ENCODE results near the gene CHN2.

CHN2 gene

DNA sequence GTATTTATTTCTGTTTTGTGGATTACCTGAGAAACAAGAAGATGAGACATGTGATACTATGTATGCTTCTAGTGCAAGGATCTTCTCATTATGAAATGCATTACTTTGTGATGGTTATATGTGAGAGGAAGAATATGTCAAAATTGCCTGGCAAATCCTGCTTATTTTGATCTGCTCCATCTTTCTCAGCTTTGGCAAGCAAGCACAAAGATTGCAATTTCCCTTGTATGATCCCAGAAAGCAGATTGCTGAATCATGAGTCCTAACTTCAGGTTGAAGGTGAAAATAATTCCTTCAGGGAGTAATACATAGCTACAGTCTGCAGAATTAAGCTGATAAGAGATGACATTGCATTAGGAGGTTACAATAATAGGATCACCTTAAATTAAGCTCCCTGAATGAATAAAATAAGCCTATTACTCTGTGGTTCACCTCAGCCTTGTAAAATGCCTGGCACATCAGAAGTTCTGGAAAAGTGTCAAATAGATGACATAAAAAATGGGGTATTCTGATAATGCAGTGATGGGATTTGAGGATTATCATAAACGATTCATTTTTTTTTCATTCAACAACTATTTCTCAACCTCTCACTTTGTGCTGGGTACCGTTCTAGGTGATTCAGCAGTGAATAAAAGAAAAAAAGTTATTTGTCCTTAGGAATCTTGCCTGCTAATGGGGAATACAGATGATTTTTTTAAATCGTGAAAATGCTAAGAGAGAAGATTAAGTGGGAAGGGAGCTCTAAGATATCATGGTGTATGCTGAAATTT, 120.7 kb downstream of the CHN2 start:
- no peak for DNase-seq

DNA sequence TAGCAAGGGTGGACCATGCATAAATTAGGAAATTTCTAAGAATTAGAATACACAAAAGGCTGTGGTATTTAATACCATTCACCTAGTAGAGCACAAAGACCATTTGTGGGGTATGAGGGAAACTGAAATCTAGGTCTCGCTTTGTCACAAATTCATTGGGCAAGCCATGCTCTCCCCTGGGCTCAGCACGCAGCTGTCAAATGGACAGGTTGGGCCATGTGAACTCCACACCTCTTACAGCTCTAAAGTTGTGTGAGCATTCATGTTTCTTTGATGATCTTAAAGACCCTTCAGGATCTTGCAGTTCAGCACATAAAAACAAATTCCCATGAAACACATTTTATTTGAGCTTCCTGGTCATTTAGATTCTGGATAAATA, 121.3 kb downstream of the CHN2 start:
- no peak for DNase-seq

DNA sequence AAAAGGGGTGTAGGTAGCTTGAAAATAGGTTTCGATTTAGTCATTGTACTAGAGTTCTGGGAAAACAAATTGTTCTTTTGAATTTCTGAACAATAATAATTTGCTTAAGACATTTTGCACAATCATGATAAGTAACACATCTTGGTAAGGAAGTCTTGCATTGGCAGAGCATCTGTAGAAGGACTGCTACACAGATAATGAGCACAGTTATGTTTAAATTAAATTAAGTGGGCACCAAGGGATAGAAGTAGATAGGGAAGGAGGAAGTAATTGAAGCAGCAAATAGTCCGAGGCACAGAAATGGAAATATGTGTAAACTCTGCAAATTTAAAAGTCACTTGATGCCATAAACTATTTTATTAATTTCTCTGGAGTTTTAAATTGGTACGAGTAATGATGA, 122.4 kb downstream of the CHN2 start:
- no peak for DNase-seq

DNA sequence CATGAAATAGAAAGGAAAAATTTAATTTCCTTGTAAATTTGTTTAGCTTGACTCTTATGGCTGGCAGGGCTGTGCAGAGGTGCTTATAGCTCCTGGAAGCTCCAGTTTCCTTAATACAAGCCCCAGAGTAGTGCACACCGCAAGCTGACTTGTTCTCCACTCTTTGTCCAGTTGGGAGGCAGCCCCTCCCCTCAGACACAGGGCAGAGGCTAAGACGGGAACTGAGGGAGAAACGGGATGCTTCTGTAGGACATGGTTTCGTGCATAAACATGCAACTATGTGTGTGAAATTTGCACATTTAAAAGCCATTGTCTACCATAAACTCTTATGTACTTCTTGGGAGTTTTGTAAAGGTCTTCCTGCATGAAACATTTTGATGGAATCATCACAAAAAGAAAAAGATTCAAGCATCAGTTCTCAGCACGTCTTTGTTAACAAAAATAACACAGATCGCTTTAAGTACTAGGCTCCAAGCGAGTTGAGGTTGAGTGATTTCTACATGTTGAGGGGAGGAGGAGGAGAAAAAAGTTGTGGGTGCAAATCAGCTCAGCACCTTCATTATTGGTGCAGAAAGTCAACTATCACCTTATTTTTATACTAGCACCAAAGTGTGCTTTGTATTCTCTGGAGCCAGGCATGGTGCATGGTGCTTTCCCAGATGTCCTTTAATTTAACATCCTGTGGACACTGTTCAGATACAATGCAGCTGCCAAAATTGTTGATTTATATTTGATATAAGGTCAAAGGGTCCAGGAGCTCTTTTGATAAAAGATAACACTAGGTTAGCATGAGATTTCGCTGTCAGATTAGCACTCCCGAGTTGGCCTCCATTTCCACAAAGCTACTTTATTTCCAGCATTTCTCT, 124.5 kb downstream of the CHN2 start:
- DNase-seq: no peak

DNA sequence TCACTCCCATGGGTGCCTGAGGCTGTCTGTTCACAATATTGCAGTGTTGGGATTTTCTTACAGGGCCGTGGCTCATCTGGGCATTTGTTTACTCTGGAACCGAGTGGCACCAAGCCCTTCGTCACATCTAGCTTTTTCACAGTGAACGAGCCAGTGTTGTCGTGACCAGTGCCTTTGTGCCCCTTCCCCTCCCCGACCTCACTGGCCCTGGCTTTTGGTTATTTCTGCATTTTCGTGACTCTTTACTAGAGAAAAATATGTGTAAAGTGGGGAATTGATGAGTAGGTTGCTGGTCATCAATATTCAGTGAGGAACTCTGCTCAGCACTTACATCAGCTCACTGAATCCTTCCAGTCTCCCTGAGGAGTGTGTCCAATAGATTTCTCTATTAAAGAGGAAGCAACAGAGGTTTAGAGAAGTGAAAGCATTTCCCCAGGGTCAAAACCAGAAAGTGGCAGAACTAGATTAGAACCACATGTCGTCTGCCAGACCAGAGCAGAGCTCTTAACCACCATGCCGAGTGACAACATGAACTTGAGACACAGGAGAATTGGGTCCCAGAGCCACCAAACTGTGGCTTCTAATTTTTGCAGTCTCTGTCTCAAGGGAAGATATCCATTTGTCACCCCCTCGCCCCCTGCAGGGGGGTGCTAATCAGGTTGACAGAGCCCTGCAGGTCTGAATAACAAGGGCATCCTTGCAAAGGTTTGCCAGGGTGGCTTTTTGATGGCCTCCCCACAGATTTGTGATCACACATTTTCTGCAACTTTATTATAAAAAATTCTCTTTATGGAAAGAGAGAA, 125.3 kb downstream of the CHN2 start:
- peak; percentile 90 for DNase-seq

DNA sequence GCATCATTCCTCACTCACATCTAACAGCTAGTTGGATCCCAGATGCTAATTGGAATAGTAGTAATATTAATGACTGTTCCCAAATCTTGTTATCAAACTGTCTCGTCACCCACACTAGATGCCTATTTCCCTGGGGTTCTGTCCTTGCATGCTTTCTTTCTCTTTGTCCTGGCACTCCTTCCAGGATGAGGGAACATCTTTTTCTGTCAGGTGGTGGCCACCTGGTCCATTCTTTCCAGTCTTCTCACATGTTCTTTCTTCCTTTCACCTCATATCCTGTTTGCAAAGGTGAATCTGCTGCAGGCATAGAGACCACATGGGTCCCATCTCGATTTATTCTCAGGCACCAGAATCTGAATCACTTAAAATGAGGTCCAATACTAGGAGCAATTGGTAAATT, 126.0 kb downstream of the CHN2 start:
- no peak for DNase-seq

DNA sequence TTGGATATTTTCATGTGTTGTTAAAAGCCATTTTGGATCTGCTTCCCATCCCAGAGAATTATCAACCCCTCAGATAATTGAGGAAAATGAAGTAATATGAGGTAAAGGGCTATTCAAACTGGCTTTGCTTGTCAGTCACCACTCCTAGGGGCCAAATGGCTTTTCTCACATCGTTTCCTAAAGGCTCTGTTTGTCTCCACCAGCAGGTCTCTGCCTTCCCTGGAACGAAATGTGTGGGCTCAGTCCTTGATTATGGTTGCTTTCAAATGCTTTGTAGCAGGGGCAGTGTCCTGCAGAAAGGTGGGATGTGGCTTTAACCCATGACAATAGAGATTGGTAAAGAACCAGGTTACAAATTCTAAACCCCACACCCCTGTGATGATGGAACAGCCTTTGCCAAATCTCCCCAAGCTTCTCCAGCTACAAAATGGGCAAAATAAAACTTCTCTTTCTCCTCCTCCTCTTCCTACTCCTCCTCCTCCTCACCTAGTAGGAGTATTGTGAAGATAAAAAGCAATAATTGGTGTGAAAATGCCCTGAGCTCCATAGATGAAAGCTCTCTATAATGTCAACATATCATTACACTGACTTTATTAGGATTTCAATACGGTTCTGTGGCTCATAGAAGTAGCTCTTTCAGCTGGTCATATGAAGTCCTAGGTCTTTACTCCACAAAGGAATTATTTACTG, 127.6 kb downstream of the CHN2 start:
- no peak for DNase-seq

DNA sequence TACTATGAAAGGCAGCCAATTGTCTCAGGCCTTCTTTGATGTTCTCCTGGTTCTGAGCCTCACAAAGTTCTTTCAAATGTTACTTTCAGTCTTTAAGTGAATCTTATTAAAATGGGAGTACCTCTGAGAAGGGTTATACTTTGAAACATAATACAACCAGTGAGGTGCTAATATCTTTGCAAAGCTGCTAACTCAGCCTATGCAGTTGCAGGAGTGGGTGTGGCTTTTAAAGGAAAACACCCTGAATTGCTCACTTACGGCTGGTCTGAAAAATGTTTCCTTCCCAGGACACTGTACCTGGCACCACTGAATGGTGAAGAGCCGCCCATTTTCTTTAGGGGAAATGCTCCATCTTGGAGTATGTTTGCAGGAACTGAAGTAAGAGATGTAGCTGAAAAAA, 130.9 kb downstream of the CHN2 start:
- DNase-seq: no peak

DNA sequence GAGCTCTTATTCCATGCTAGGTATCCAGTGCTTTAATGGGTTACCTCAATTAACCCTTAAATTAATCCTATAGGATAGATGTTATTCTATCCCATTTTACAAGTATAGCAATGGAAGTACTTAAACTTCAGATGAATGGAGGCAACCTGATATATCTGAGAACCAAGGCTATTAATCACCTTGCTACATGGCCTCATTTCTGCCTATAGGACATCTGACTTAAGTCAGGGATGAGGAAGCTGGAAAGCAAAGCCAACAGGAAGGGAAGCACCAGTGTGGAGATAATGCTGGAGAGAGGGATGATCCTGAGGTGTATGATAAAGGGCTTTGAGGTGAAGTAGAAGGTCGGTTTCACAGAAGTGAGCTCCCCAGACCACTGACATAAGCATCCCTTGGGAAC, 132.3 kb downstream of the CHN2 start:
- DNase-seq: no peak

DNA sequence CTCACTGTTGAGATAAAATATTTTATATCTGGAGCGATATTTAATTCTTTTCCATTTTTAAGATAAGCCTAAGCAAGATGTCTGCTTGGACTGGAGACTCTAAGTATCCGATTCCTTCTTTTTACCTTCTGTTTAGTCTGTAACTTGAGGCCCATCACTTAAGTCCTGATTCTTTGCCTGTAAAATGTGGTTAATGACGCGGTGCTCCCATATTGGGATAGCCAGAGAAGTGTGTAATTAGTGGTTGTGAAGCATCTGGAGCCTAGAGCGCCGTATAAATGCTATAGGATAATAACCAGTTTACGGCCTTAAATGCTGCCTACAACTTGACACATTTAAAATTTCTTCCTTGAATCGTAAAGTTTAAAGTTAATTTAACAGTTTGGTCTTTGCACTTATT, 132.9 kb downstream of the CHN2 start:
- DNase-seq: no peak

DNA sequence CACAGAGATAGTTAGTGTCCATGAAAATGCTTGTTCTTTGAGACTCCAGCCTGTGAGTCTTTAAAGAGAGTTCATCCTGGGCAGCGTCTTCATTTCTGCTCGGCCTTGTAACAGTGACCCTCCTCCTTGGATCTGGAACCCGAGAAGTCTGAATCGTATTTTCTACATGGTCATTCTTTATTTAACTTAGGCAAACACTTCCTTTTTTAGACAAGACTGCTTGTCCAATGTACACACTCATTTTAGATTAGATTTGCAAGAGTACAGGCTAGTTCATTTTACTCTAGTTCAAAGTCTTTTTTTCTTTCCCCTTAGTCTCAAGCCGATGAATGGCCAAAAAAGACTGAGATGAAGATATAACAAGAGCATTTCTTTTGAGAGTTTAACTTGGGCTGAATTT, 133.5 kb downstream of the CHN2 start:
- DNase-seq: peak; percentile 64

DNA sequence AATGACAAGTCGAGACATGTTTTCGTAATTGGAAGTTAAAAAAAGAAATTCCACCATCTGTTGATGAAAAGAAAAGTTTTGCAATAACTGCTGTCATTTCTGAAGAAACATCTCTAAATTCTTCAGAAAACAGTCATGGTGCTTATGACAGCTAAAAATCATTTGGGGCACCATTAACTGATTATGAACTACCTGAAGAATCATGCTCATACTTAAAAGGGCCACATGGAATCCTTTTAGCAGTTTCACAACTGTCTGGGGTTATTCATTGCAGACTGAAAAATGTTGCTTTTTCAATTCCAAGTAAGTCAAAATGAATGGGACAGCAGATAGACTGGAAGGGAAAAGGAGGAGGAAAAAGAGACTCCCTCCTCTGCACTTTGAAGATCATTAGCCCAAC, 134.2 kb downstream of the CHN2 start:
- peak; percentile 19 for DNase-seq

DNA sequence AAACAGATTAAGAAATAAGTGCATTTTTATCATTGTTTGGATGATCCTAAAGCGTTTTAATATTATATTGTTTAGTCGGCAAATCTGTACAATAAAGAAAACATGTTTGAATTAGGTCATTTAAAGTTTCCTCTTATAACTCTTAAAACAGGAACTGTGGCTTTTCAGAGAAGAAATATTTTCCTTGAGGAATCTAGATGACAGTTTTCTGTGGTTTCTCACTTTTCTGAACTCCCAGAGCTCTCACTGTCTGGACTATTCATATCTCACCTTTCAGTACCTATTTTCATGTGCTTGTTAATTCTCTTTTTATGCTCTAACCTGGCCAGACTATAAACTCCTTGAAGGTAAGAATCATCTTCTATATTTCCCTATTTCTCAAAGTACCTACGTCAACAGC, 135.1 kb downstream of the CHN2 start:
- DNase-seq: peak; percentile 24

DNA sequence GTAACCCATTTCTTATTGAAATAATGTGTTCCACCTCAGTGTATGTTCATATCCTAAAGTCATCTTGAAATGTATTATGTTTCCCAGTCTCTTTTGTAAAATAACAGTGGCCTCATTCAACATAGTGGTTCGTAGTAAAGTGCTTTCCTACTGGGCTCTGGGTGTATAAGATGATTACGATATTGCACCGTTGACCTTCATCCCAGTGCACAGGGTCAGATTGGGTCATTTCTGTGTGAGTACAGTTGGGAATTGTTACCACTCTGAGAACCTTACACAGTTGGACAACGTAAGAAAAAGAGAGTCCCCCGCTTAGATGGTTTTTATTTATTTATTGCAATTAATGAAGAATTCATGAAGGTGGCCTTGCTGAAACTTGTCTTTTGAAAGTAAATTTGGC, 135.6 kb downstream of the CHN2 start:
- DNase-seq: no peak

DNA sequence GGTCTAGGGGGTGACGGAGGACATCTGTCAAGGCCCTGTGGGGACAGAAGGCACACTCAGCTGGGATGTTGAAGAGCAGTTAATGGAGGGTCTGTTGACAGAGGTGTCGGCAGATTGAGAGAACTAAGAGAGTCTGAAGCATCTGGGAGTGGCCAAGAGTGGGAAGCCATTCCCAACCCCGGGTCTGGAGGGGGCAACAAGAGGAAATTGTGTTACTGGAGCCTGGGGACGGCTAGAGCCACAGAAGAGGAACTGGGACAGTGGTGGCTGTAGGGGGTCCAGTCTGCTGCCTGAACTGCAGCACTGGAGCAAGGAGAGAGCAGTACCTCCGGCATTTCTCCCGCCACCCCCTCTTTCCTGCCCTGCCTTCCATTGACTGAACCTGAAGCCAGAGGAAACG, 136.6 kb downstream of the CHN2 start:
- DNase-seq: no peak

DNA sequence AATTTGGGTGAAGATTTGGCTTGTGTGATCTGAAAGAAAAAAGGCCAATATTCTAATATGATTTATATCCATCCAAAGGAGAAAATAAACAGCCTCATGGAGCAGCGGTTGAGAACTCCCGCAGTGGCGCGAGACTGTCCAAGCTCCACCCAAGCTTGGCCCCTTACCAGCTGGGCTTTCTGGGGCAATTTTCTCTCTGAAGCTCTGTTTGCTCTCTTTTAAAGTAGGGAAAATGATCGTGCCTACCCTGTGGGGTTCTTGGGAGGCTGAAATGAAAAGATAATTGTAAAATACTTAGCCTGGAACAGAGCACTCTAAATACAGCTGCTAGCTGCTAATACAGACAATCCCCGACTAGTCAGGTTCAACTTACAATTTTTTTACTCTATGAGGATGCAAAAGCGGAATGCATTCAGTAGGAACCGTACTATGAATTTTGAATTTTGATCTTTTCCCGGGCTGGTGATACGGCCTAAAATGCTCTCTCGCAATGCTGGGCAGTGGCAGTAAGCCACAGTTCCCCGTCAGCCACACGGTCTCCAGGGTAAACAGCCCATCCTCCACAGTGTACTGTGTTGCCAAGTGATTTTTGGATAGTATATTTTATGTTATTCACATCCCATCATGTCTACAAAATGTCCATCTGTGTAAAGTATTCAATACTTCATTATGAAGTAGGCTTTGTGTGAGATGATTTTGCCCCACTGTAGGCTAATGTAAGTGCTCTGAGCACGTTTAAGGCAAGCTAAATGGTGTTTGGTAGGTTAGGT, 137.7 kb downstream of the CHN2 start:
- no peak for DNase-seq

DNA sequence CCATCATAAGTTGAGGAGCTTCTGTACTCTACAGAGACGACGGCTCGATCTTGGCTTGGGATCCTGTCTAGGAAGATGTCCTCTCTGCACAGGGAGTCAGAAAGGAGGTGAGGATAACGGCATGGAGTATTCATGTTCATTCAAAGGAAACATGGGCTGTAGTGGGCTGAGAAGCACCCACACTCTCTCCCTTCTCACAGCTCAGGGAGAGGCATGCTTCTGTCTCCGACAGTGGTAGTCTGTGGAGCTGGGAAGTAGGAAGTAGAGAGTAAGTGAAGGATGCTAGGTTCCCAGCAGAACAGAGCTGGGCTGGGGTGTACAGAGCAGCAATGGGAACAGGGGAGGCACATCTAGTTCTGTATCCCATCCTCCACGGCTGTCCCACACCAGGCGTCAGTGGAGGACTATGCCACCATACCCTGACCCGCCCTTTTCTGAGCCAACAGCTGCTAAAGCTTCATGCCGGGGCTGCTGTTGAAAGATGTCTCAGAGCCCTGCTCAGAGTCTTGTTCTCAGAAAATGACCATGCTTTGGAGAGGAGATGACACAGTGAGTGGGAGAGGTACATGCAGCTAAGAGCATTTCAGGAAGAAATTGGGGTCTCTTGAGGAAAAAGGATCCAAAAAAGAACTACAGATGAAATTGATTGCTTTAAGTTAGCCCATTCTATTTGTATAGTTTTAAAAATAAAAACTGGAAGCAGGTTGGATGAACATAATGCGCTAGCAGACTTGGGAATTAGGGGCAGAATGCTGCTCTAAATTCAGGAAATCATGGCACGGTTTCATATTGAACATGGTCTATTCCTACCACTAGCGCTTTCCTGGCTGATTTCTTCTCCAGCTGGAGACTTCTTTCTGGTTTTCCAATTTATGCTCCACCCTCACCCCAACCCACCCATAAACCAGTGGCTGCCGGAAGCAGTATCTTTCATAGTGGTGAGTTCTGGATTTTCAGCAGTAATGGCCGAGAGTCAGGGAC, 138.6 kb downstream of the CHN2 start:
- no peak for DNase-seq

DNA sequence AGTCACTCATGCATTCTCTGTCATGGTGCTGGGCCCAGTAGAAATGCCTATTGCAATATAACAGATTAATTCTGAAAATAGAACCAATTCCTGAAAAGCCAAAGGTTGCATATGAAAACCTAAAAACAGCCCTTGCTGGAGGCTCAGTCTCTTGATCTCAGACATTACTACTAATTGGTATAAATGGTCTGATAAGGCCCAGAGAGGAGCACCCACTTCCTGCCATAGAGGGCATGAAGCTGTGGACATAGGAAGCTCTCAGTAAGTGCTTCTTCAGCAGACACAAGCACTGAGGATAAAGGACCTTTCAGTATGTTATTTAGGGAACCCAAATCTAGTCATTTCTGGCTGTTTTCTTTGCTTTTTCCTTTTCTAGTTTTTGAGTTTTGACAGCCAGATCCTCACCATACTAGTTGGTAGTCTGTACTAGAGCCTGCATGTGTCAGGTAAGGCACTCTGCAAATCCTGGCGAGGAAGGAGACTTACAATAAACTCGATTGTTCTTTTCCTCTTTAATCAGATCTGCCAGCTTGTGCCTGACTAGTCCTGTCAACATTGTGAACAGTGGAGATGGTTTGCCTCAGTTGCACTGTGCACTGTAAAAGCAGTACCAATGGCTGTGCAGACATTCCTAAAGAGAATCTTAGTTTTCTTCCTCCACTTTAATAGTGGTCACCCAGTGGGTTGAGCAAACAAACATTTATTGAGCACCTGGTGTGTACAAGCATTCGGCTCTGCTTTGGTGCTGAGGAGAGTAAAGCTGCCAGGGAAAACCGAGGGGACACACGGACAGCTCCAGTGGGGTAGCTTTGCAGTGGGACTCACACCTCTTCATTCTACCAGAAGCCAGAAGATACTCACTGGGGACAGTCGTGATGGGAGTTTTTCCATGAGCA, 140.9 kb downstream of the CHN2 start:
- DNase-seq: peak; percentile 10

DNA sequence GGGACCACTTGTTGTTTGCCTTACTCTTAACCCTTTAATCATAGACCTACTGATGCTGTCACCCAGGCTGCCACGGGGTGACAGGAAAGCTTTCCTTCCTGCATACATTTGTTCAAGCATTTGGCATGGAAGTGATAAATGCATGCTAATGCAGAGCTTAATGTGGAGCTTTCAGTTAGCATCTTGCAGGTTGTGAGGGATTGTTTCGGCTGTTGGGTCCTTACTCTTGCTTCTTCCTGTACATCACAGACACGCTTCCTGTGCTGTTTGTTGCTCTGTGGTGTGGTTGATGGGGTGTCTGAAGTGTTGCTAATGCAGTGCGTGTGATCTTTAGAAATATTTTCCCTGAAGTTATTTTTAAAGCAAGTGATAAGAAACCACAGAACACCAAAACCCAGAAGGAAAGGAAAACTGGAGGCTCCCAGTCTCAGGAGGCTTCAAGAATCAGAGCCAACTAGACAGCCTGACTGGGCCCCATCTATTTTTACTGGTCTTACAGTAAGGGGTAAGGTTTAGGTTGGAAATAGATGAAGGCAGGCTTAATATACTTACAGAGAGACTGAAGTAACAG, 143.1 kb downstream of the CHN2 start:
- DNase-seq: peak; percentile 45

Data from OCI-M1 (cell line).